NCI-H2081 treated with DMSO at 0.1 percent for 48 hours (cell line): ENCODE data around the gene SRPK1.
"Not testable (repeated sequence)": the region's sequence is repeated elsewhere in the genome, so short reads cannot be mapped to it uniquely, and the experiment has no call there.

Experiments used
- DNase-seq: peaks from one replicate; lab custom pipeline; 2025; lab: John Stamatoyannopoulos, UW

Gene SRPK1

DNA sequence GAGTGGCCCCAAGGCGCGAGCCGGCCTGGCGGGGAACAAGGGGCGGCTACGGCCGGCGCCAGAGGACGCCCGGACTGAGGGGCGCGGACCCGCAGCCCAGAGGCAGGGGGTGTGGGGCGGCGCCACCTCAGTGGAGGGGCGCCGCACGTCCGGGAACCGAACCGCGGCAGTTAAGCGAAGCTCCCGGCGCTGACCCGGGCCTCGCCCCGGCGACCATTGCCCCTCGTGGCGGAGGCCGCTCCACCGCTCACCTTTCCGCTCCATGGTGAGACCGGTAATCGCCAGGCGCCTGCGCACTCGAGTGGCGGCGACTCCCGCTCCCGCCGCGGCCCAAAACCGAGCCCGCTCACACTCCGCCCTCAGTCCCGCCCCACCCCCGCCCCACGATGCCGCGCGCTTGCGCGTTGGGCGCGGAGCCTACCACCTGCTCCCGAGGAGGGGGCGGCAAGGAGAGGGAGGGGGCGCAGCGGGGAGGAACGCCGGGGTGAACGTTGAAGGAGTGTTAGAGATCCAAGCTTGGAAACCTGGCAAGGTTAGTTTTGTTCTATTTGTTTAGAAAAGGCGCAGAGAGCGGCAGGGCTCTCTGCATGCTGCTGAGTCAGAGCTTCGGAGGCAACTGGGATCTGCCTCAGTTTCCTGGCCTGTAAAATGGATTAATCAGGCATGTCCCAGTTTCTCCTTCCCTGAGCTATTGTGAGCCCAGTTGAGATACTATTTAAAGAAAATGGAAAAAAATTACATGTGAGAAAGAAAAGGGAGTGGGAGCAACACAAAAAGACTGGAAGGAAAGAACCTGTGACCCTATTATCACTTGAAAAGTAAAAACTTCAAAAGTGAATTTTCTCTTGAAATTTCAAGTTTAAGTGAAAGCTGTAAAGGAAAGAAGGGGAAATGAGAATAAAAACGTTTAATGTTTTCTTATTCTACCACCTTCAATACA is at the start of gene SRPK1:
Gene SRPK1, minus strand, starts transcription at position 306 of the 940 bp plus-strand sequence. Its CDS starts 42 bp downstream, at position 264.
- peak; percentile 67 for DNase-seq

DNA sequence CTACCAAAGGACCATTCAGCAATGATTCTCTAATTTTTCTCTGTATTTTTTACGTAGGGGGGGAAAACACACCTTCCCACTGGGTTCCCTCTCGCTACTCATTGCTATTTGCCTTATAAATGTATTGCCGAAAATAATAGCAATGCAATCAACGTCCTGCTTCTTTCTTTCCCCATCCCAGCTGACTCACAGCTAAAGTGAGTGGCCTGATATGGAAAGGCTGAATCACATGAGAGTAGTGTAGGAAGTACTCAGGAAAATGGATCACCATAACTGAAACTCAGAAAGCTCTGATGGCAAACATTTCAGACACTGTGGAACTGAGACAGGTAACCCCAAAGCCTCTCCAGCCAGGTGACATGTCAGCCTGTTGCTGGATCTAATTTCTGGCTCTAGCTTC is 49.3 kb upstream of the SRPK1 start:
- no peak for DNase-seq

DNA sequence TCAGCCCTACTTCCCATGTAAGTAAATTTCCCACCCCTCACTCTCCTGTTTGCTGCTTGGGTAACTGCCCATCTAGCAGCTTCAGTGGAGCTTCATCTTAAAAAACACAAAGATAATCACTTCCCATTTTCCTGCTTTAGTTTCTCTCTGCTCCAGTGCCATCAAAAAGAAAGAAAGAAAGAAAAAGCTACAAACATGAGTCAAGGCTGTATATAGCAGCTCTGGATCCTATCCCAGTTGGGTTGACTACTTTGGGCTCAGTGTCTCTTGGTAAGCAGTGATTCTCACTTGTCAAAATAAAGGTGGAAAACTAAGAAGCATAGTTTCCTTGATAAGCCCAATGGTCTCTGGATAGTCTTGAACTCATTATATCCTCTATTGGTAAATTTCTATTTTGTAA is 48.7 kb upstream of the SRPK1 start:
- no peak for DNase-seq

DNA sequence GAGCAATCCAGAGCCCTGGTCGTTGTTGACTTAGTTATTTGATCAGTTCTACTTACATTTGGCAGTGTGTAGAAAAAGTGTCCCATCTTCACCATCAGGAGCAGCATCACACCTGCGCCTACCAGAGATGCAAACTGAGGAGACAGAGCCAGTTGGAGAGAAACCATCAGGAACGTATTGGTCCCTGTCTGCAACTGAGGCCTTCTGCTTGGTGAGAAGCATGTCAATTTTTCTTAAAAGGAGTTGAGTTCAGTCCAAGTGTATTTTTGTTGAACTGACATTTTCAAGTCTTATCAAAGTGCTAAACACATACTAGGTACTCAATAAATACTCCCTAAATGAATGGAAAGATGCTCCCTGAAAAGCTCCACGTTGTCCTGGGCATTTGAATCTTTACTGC is 47.9 kb upstream of the SRPK1 start:
- no peak for DNase-seq

DNA sequence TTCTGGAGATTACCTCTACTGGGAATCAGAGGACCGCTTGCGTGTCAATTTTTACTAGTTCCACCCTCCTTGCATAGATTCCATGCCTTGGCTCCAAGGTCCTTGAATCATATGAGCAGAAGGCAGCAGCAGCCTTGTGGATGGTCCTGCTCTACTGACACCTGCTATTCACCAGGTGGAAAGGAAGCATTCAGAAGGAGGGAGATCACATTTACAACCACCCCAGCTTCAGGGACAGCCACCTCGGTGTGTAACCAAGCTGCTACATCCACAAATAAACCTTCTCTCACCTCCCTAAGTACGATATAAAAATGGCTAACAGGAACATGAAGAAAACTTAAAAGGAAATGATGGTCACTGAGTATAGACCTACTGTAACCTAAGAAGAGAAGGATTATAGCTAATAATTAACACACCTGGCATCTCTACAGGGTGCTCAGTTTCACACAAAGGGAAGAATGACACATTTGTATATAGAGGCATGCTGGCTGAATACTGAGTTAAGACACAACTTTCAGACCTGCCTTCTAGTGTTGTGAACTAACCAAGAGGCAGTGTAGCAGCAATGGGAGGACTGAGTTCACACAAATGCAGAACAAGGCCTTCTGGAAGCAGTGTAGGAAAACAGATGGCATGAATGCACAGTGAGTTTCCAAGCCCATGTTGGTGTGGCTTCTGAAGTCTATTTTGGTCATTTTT is 46.3 kb upstream of the SRPK1 start:
- DNase-seq = peak; percentile 41

DNA sequence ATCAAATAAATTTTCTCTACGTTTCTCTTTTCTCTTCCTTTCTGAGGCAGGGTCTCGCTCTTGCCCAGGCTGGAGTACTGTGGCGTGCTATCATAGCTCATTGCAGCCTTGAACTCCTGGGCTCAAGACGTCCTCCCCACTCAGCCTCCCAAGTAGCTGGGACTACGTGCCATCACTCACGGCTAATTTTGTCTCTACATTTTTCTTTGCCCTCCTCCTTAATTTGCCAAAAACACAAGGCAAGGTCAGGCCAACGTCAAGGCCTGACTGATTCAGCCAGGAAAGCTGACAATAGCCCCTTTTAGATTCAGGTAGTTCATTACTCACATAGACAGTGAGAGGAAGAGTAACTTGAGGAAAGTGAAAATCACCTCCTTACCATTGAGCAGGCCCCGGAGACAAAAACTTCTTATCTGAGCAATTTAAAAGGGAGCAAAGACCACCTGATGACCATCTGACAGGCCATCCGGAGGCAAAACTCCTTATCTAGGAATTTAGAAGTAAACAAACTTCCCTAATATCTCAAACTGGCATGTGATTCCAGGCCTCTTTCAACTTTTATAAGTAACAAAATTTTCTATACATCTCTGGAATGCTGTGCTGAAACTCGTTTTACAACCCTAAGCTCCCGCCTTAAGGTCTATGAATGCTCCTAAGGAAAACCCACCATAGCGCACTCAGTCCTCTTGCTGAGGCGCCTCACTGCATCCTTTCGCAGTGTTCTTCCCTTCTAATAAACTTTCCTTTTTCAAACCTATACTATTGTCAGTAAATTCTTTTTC is 42.1 kb upstream of the SRPK1 start:
- no peak for DNase-seq

DNA sequence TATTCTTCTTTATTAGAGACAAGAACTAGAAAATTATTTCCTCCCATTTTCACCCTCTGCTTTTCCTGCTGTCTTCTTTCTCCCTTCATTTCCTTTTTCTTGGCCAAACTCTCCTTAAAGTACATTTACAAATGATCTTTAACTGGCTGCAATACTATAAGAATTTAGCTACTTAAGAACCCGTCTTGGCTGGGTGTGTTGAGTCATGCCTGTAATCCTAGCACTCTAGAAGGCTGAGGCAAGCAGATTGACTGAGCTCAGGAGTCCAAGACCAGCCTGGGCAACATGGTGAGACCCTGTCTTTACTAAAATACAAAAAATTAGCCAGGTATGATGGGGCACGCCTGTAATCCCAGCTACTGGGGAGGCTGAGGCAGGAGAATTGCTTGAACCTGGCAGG is 39.3 kb upstream of the SRPK1 start:
- DNase-seq = no peak

DNA sequence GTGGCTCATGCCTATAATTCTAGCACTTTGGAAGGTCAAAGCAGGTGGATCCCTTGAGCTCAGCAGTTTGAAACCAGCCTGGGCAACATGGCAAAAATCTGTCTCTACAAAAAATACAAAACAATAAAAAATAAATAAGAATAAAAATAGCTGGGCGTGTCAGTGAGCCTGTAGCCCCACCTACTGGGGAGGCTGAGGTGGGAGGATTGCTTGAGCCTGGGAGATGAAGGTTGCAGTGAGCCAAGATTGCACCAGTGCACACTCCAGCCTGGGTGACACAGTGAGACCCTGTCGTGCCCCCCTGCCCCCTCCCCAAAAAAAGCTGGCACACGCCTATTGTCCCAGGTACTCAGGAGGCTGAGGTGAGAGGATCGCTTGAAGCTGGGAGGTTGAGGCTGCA is 35.1 kb upstream of the SRPK1 start:
- DNase-seq = no peak

DNA sequence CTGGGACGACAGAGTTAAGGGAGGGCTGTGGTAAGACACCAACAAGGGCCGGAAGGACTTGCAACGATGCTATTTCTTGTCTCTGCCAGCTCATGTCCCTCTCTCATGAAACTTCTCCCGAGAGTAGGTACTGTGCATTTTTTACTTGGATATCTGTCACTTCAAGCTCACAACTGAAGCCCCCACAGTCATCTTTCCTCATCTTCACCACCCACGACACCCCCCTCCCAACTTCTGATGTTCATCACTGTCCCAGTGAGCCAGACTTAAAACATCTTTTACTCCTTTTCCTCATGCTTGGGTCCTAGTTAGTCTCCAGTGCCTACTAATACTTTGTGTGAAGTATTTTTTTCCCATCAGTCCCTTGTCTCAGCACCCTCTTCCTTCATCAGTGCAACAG is 34.6 kb upstream of the SRPK1 start:
- DNase-seq = no peak

DNA sequence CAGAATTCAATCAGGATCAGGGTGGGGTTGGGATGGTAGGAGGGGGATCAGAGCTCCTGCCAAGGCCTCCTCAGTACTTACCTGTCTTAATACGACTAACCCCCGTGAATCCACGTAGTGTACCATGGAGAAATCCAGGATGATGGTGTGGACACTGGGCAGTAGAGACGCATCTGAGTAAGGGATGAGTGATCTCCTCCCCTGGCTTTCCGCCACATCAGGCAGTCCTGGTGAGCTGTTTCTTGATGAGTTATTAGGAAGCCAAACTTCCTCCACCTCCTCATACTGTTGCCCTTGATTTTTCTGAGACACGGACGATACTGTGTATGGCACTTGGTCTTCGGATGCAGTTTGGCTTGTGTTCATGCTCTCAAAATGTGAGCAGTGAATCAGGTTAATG is 34.2 kb upstream of the SRPK1 start:
- no peak for DNase-seq

DNA sequence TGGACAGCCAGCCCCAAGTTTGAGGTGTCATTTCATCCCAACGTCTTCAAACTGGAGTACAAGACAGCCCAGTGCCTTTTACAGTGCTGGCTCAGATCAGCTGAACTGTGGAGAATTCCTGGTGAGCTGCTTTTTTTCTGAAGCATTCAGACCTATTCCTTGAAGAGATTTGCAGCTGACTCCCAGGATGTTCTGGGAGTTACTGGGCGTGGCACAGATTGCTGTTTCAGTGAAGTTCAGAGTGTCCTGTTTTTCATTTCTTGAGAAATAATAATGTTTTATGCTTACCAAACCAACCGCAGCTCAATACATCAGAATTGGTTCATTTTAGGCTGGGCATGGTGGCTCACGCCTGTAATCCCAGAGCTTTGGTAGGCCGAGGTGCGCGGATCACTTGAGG is 33.4 kb upstream of the SRPK1 start:
- no peak for DNase-seq

DNA sequence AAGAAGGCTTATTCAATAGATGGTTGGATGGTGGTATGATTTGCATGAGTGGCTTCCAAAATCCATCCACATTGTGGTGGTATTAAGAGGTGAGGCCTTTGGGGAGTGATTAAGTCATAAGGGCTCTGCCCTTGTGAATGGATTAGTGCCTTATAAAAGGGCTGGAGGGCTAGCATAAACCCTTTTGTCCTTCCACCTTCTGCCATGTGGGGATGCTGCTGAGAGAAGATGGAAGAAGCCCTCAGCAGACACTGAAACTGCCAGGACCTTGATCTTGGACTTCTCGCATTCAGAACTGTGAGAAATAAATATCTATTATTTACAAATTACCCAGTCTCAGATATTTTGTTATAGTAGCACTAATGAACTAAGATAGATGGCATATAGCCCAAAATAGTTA is 27.8 kb upstream of the SRPK1 start:
- no peak for DNase-seq

DNA sequence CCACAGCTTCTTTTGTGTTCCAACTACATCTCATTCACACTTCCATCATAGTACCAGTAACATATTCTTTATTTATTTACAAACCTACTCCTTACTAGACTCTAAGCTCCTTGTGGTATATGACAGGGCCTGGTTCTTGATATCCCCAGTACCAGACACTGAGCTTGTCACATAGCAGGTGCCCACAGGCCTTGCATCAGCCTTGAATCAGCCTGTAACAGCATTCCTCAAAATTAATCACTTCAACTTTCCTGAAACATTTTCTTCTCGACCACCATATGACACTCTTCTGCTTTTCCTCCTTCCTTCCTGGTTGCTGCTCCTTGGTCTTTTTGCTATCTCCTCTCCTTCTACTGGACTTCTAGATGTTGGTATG is 24.7 kb upstream of the SRPK1 start:
- DNase-seq = no peak

DNA sequence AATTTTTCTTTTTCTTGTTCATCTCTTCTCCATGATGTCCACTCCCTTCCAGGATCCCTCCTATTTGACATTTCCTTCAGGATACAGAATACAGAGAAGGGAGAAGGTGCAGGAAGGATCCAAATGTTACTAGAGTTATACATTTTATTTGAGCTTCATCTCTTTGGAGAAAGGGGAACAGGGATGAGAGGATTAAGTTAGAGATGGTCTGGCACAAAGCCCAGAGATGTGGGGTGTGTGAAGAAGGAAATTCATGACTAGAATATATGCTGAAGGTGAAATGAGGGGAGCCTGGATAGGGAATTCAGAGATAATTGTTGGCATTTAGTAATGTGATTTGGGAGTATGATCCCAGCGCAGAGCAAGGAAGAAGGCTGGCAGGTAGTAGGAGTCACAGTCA is 22.5 kb upstream of the SRPK1 start:
- DNase-seq = no peak

DNA sequence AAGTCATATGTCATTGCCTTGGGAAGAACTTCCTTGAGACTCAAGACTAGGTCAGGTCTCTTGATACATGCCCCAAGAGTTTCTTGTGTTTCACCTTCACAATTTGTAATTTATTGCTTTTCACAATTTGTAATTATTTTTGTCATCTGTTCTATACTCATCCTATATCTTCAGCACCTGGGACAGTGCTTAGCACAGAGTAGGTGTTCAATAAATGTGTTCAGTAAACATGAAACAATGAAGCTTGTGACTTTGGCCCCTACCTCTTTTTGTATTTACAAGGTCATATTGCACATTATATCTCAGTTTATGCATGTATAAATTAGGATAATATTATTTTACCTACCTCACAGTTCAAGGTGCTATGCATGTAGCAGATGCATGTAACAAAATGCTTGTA is 21.5 kb upstream of the SRPK1 start:
- no peak for DNase-seq

DNA sequence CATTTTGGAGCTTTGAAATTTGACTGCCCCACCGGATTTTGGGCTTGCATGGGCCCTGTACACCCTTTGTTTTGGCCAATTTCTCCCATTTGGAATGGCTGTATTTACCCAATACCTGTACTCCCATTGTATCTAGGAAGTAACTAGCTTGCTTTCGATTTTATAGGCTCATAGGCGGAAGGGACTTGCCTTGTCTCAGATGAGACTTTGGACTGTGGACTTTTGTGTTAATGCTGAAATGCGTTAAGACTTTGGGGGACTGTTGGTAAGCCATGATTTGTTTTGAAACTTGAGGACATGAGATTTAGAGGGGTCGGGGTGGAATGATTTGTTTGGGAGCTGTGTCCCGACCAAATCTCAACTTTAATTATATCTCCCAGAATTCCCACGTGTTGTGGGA is 20.3 kb upstream of the SRPK1 start:
- not testable (repeated sequence) for DNase-seq

DNA sequence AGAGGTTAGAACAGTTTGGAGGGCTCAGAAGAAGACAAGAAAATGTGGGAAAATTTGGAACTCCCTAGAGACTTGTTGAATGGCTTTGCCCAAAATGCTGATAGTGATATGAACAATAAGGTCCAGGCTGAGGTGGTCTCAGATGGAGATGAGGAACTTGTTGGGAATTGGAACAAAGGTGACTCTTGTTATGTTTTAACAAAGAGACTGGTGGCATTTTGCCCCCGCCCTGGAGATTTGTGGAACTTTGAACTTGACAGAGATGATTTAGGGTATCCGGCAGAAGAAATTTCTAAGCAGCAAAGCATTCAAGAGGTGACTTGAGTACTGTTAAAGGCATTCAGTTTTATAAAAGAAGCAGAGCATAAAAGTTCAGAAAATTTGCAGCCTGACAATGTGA is 19.1 kb upstream of the SRPK1 start:
- not testable (repeated sequence) for DNase-seq

DNA sequence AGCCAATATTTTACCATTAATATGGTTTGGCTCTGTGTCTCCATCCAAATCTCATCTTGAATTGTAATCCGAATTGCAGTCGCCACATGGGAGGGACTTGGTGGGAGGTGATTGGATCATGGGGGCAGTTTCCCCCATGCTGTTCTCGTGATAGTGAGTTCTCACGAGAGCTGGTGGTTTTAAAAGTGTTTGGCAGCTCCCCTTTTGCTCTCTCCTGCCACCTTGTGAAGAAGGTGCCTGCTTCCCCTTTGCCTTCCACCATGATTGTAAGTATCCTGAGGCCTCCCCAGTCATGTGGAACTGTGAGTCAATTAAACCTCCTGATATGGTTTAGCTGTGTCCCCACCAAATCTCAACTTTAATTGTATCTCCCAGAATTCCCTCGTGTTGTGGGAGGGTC is 18.4 kb upstream of the SRPK1 start:
- DNase-seq = not testable (repeated sequence)

DNA sequence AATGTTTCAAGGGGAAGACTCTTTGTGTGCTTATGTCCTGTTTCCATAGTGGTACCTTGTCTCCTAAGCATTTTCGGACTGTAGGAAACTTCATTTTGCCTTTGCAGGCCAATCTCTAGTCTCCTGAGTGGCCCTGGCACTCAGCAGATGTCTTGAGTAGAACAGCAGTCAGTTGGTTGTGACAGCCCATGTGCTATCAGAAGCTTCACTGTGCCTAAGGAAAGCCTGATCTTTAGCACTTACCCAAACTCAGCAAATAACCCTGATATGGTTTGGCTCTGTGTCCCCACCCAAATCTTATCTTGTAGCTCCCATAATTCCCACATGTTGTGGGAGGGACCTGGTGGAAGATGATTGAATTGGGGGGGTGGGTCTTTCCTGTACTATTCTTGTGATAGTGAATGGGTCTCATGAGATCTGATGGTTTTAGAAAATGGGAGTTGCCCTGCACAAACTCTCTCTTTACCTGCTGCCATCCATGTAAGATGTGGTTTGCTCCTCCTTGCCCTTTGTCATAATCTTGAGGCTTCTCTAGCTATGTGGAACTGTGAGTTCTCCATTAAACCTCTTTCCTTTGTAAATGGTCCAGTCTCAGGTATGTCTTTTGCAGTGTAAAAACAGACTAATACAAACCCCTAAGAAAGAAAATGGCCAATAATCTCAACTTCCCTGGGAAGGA is 15.9 kb upstream of the SRPK1 start:
- no peak for DNase-seq

DNA sequence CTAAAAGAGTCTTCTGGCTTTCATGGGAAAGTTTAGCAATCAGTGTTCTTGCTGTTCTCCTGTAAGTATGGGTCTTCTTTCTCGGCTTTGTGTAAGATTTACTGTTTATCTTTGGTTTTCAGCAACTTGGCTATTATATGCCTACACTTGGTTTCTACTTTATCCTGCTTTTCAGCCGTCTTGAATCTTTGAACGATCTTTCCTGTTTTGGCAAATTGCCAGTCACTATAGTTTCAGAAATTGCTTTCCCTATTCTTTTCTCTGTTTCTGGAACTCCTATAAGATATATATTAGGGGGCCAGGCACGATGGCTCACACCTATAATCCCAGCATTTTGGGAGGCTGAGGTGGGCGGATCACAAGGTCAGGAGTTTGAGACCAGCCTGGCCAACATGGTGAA is 14.6 kb upstream of the SRPK1 start:
- DNase-seq = no peak

DNA sequence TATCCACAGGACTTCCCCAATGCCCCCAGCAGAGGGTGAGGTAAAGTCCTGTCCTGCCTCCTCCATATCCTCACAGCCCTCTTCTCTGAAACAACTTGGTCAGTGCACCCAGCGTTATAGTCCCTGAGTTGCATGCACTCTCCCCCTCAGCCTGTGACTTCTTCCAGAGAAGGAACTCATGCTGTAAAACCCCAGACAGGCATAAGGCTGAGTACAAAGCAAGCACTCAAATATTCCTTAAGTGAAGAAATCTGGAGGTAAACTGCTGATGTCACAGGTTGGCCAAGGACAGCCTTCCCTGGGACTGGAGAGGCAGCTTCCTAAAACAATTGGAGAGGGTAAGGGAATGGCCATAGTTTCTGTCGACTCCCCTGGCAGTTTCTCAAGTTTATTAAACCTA is 12.9 kb upstream of the SRPK1 start:
- no peak for DNase-seq

DNA sequence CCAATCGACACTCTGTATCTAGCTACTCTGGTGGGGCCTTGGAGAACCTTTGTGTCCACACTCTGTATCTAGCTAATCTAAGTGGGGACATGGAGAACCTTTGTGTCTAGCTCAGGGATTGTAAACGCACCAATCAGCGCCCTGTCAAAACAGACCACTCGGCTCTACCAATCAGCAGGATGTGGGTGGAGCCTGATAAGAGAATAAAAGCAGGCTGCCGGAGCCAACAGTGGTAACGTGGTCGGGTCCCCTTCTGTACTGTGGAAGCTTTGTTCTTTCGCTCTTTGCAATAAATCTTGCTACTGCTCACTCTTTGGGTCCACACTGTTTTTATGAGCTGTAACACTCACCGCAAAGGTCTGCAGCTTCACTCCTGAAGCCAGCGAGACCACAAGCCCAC is 11.0 kb upstream of the SRPK1 start:
- not testable (repeated sequence) for DNase-seq
